ENCODE data around the gene MAFF.
"Not testable (repeated sequence)": the region's sequence is repeated elsewhere in the genome, so short reads cannot be mapped to it uniquely, and the experiment has no call there.

MAFF gene

DNA sequence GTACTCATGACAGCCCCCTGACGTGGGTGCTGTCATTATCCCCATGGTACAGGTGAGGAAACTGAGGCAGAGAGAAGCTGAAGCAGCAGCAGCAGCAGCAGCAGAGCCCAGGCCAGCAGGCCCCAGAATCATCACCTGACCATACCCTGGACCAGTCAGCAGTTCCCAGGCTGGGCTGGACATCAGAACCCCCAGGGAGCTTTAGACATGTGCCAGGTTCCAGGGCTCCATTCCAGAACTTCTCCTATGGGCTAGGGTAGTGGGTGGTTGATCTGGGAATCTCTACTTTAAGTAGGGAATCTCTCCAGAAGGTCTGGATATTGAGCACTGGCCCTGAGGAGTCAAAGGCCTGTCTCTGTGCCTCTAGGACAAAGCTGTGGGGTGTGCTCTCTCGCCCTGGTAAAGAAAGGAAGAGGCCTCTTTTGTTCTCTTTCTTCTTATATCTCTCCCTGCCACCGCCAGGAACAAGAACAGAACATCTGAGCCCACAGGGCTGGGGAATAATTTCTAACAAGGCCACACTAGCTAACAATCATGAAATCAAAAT, 26.6 kb downstream of the MAFF start:
- DNase-seq: no peak

DNA sequence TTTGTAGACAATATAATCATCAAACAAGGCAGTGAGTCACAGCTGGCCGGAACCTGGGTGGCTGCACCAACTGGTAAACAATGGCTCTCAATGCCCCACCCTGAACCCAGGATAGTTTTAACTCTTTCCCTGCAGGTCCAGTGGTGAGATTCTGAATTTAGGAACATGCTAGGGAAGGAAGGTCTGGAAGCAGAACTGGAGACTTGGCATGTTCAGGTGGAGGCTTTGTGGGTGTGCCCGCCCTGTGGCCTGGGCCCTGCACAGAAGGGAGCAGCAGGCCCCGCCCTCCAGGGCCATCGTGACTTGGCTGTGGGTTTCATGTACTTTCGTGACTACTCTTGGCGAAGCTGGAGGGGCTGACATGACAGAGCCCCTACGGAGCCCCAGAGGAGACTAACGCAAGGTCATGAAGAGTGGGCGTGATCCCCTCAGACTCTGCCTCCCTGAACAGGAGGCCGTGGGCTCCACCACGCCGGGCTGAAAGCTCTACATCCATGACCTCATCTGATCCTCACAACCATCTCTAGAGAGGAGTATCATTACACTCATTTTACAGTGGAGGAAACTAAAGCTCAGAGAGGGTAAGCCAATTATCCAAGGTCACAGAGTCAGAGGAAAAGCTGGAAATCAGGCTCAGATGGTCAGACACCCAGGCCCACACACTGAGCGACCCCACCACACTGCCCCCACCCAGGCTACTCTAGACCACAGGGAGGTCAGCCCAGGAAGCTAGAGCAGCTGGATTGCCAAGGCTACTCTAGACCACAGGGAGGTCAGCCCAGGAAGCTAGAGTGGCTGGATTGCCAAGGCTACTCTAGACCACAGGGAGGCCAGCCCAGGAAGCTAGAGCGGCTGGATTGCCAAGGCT, 27.3 kb downstream of the MAFF start:
- no peak for DNase-seq

GRCh38 chr22:38230108-38230825, 28.5 kb downstream of the MAFF start:
- DNase-seq: no peak

DNA sequence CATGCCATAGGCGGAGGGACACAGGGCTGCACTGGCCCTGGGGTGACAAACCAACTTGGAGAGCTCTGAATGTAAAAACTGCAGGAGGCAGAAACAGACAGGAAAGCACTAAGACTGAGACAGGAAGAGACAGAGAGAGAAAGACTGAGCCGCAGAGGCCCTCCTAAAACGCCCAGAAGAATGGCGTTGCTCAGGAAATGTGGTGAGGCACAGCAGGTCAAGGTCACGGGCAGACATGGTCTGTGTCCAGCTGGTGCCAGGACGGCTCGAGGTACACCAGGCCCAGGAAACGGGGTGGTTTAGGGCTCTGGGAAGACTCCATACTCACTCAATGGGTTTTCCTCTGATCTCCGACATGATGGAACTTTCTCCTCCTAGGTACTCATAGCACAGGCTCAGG, 29.1 kb downstream of the MAFF start:
- DNase-seq: no peak

- no peak for DNase-seq
Measured at GRCh38 chr22:38232196-38232595, 30.4 kb downstream of the MAFF start.

- no peak for DNase-seq
Measured at GRCh38 chr22:38233427-38233826, 31.6 kb downstream of the MAFF start.

- DNase-seq: not testable (repeated sequence)
Measured at GRCh38 chr22:38233856-38234255, 32.1 kb downstream of the MAFF start.

GRCh38 chr22:38235240-38235850, 33.6 kb downstream of the MAFF start:
- no peak for DNase-seq

GRCh38 chr22:38236786-38237185, 35.0 kb downstream of the MAFF start:
- no peak for DNase-seq

DNA sequence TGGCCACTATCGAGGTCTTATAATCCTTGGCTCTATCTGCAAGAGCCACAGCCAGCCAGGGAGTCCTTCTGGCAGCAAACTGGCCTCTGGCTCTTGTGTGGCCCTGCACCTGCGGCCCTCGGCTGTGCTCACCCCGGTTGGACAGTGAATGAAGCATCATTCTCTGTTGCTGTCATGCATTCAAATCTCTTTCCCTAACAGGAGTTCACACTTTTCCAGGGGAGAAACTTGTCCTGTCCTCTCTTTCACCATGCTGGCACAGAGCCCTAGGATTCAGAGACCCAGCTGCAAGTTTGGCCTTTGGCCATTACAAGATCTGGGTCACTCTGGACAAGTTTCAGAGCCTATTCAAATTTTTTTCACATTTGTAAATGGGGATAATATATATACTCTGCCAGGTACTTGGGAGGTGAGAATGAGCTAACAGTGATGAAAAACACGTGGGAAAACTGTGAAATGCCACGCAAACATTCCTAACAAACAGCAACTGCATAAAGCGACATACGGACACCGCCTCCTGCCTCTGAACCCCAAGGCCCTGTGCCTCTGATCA, 36.8 kb downstream of the MAFF start:
- DNase-seq: no peak

GRCh38 chr22:38239101-38239761, 37.4 kb downstream of the MAFF start:
- peak; percentile 64 for DNase-seq

DNA sequence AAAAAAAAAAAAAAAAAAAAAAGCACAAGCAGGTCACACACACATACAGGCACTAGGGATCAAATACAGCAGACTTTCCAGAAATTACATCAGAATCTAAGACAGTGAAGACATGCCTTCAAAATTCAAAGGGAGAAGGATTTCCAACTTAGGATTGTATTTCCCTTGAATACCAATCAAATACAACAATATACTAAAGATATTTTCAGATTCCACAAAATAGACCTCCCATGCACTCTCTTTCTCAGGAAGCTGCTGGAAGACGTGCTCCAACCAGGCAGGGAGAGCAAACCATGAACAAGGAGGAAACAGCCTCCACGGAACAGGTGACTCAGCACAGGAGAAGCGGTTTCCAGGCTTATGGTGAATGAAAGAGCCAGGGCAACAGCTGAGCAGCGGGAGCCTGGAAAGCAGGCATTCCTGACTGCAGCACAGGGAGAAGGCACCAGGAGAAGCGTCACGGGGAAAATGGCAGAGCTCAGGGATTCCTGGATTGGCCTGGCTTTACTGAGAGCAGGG, 39.0 kb downstream of the MAFF start:
- peak; percentile 64 for DNase-seq

- DNase-seq: peak; percentile 98
Measured at GRCh38 chr22:38243007-38243765, 41.4 kb downstream of the MAFF start.

DNA sequence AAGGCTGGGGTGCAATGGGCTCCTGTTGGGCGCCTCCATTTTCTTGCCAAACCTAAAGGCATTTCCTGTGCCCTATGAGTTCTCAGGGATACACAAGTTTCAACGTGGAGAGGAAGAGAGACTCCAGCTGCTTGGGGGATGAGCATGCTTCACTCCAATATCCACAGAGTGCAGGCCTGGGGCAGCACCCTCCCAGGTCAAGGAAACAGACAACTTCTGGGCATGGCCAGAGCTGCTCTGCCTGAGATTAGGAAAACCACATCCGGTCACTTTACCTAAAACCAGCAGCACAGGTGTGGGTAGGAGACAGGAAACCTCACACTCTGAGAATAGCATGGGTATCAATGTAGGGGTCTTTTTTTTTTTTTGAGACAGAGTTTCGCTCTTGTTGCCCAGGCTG, 42.3 kb downstream of the MAFF start:
- DNase-seq: peak; percentile 42

DNA sequence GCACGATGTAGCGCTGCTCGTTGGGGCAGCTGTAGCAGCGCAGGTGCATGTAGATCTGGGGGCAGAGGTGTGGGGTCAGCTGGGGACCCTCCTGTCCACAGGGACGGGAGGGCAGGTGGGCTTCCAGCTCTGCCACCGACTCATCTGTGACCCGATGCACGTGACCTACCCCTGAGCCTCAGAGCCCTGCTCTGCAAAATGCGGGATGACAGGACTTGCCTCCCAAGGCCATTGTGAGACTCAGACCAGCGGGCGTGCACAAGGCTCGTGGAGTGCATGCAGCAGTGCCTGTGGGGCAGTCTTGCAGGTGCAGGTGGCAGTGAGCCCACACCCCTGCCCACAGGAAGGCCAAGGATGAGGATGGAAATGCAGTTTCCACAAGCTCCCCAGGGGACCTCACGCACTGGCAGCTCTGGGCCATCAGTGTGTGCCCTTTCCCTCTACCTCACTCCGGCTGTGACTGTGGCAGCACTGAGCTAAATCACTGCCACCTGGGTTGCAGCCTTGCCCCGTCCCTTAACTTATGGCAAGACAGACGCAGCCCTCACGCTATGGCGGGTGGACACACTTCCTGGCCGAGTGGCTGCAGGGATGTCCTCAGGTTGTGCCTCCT, 44.4 kb downstream of the MAFF start:
- DNase-seq: no peak

DNA sequence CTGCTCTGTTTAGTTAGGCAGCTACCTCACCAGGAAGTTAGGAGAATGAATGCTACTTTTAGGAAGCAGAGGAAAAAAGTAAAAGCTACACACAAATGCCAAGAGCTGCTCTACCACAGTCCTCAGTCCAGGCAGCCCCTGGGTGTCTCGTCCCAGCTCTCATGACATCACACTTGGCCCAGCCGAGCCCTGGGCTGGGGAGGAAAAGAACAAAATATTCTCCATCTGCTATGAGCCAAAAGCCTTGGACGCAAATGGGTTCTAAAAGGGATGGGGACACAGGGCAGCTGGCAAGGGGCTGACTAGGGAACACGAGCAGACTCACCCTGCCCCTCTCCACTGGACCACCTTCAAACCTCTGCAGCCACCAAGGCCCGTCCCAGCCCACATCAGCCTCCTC, 44.9 kb downstream of the MAFF start:
- no peak for DNase-seq

DNA sequence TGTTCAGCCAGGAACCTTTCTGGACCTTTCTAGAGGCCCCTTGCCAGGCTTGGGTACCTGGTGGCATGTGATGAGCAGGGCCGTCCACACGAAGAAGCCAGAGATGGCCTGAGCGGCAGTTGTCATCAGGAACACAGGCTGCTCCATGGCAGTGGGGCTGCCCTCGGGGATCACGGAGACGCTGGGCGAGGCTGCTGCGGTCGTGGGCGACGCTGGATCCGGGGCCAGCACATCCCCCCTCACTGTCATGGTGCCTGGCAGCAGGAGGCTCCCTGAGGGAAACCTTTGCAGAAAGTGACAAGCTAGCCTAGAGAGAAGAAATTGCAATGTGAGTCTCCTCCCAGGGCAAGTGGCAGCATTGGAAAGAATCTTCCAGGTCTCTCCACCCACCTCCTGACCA, 45.9 kb downstream of the MAFF start:
- no peak for DNase-seq

DNA sequence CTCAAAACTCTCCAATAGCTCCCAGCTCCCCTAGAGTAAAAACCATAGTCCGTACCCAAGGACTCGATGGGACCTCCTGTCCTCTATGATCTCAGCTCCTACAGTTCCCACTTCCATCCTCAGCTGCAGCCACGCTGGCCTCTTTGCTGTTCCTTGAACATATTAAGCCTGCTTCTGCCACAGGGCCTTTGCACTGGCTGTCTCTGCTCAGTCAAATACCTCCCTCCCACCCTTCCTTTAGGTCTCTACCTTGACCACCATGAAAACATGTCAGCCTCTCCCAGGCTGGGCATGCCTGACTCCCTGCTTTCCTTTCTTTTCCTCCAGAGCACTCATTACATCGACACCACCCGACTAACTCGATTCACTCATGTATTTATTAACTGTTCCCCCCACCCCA, 46.5 kb downstream of the MAFF start:
- DNase-seq: no peak

DNA sequence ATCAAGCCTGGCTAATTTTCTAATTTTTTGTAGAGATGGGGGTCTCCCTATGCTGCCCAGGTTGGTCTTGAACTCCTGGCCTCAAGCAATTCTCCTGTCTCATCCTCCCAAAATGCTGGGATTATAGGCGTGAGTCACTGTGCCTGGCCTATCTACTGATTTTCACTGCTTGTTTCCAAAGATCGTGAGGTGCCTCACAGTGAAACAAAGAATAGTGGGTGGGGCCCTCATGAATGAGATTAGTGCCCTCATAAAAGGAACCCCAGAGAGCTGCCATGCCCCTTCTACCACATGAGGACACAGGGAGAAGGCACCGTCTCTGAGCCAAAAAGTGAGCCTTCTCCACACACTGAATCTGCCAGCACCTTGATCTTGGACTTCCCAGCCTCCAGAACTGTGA, 47.5 kb downstream of the MAFF start:
- no peak for DNase-seq

GRCh38 chr22:38249803-38250642, 48.2 kb downstream of the MAFF start:
- no peak for DNase-seq

Data from NCI-H1092 treated with DMSO at 0.1 percent for 48 hours (cell line).